B cell (primary cell): ENCODE data around the gene EPB41L4A. TPM values are rescaled to one million over a fixed set of nuclear protein-coding genes. Genes with fewer than 3 reads are reported as not detected.

Experiments used
- ATAC-seq: fragments of 200-7000 bp; cut with Tn5 transposase; one replicate; pipeline ENCODE4 v1.10.0; 2021; ENCODE audit warnings: low read depth, mild to moderate bottlenecking, moderate number of reproducible peaks, moderate library complexity
- CTCF ChIA-PET: fragments of 350-600 bp; sonication (Branson Sonifier 250); formaldehyde crosslinking; loops from one replicate; lab custom pipeline; 2021; ENCODE audit warnings: antibody characterized with exemption, inconsistent platforms; lab: Charles Lee
- POLR2A ChIA-PET: fragments of 350-600 bp; sonication (Branson Sonifier 250); formaldehyde crosslinking; loops from one replicate; lab custom pipeline; 2021; ENCODE audit warnings: antibody characterized with exemption; lab: Charles Lee
- DNase-seq: peaks from one replicate; pipeline ENCODE4 v3.0.0; 2013
- H2AFZ ChIP-seq: 2 replicates; pipeline ENCODE4 v1.6.1; 2012; ENCODE audit warnings: mild to moderate bottlenecking, low read depth, low read length; ENCODE audit not compliant: insufficient read depth, poor library complexity, severe bottlenecking
- H3K27ac ChIP-seq, 2 donors: 1 replicate in 1 of 2; 2 replicates in 1 of 2; pipeline ENCODE4 v1.5.1; 2012 to 2013; ENCODE audit warnings: low read length in 2 of 2, mild to moderate bottlenecking in 2 of 2, moderate library complexity in 1 of 2
- H3K27me3 ChIP-seq, 4 experiments: fragments of 200-600 bp in 1 of 4; sonication (generic) in 1 of 4; replicated peaks in 1 of 4; 1 replicate in 2 of 4; 2 replicates in 2 of 4; pipeline versions ENCODE4 v1.6.1 to v1.7.0; 2013 to 2016; ENCODE audit warnings: low read length in 3 of 4, mild to moderate bottlenecking in 2 of 4, mixed read lengths in 1 of 4, moderate library complexity in 1 of 4; ENCODE audit not compliant: insufficient read depth in 4 of 4, control insufficient read depth in 3 of 4; ENCODE audit errors: control extremely low read depth in 1 of 4
- H3K36me3 ChIP-seq, 2 experiments: replicated peaks in 1 of 2; 1 replicate in 1 of 2; 2 replicates in 1 of 2; pipeline versions ENCODE4 v1.6.1 to v1.7.1; 2013; ENCODE audit warnings: low read length in 1 of 2; ENCODE audit not compliant: insufficient read depth in 2 of 2, control insufficient read depth in 1 of 2; ENCODE audit errors: control extremely low read depth in 1 of 2, extremely low read depth in 1 of 2
- H3K4me1 ChIP-seq, 2 donors: fragments of 200-600 bp in 1 of 2; sonication (generic) in 1 of 2; 1 replicate in 1 of 2; 2 replicates in 1 of 2; pipeline versions ENCODE4 v1.5.1 to v1.6.1; 2013 to 2017; ENCODE audit warnings: low read length in 2 of 2; ENCODE audit not compliant: control insufficient read depth in 2 of 2, insufficient read depth in 2 of 2
- H3K4me2 ChIP-seq: replicated peaks from 2 replicates; pipeline ENCODE3; 2012; ENCODE audit warnings: mild to moderate bottlenecking, low read depth, low read length; ENCODE audit not compliant: poor library complexity, severe bottlenecking
- H3K4me3 ChIP-seq, 5 experiments: fragments of 200-600 bp in 1 of 5; sonication (generic) in 1 of 5; 1 replicate in 3 of 5; 2 replicates in 2 of 5; pipeline versions ENCODE4 v1.5.1 to v1.7.0; 2011 to 2016; ENCODE audit warnings: low read length in 4 of 5, mild to moderate bottlenecking in 4 of 5, low read depth in 2 of 5, control low read depth in 1 of 5, moderate library complexity in 1 of 5; ENCODE audit not compliant: insufficient read depth in 1 of 5; ENCODE audit errors: control extremely low read depth in 1 of 5, extremely low read depth in 1 of 5
- H3K79me2 ChIP-seq: fragments of 200-600 bp; sonication (generic); one replicate; pipeline ENCODE4 v1.6.0; 2016; ENCODE audit warnings: low read length; ENCODE audit not compliant: control insufficient read depth, insufficient read depth
- H3K9ac ChIP-seq: fragments of 200-600 bp; sonication (generic); 2 replicates; pipeline ENCODE4 v1.6.1; 2017; ENCODE audit warnings: mild to moderate bottlenecking, low read length, moderate library complexity
- H3K9me3 ChIP-seq, 3 donors: one replicate each; pipeline versions ENCODE4 v1.6.1 to v1.7.1; 2013; ENCODE audit warnings: low read length in 2 of 3; ENCODE audit not compliant: control insufficient read depth in 2 of 3, insufficient read depth in 1 of 3; ENCODE audit errors: control extremely low read depth in 1 of 3
- H4K20me1 ChIP-seq: 2 replicates; pipeline ENCODE4 v1.6.0; 2012; ENCODE audit warnings: mild to moderate bottlenecking, low read length; ENCODE audit not compliant: insufficient read depth, control insufficient read depth, poor library complexity, severe bottlenecking
- H3K27ac Mint-ChIP-seq: one replicate; pipeline ENCODE4 v1.8.0; 2021; ENCODE audit warnings: mixed read lengths
- H3K27me3 Mint-ChIP-seq: one replicate; pipeline ENCODE4 v1.8.0; 2021; ENCODE audit warnings: mixed read lengths
- H3K4me1 Mint-ChIP-seq: one replicate; pipeline ENCODE4 v1.8.0; 2021; ENCODE audit warnings: mixed read lengths
- H3K4me3 Mint-ChIP-seq: one replicate; pipeline ENCODE4 v1.8.0; 2021; ENCODE audit warnings: mixed read lengths
- H3K9me3 Mint-ChIP-seq: one replicate; pipeline ENCODE4 v1.8.0; 2022; ENCODE audit warnings: mixed read lengths; ENCODE audit not compliant: insufficient read depth
- EZH2 ChIP-seq: IDR thresholded peaks from 2 replicates; pipeline ENCODE4 v1.6.1; 2012; ENCODE audit warnings: borderline replicate concordance, low read depth, mild to moderate bottlenecking, moderate library complexity, low read length; ENCODE audit not compliant: insufficient read depth, poor library complexity, severe bottlenecking
- WGBS: methylation state at CpG from one replicate; pipeline ENCODE4 v1.1.5; 2013; ENCODE audit warnings: missing lambda C conversion rate; ENCODE audit not compliant: insufficient coverage; 5-methylcytosine and 5-hydroxymethylcytosine counted together
- intact Hi-C: fragments of 100-400 bp; cut with micrococcal nuclease; formaldehyde crosslinking; loops from one replicate; pipeline ENCODE4 v1.10.0; 2022
- polyA plus RNA-seq: library from polyadenylated mRNA; depleted of rRNA; stranded (reverse); fragments of >200 nt; gene quantifications from 2 replicates; pipeline ENCODE4 v1.2.3, GENCODE V29; 2012
- total RNA-seq, 2 donors: library from RNA; stranded (reverse); fragments of 120-200 nt in 1 of 2; gene quantifications; 1 replicate in 1 of 2; 2 replicates in 1 of 2; pipeline versions ENCODE4 v1.2.3 to v1.2.4, GENCODE V29; 2013 to 2022
- TF ChIP-seq, protein P1 (sequence below): fragments of 200-600 bp; IDR thresholded peaks from one replicate; pipeline ENCODE4 v1.8.0; 2022; ENCODE audit warnings: antibody characterized with exemption, mild to moderate bottlenecking

The EPB41L4A gene
- total and polyA plus RNA-seq, 2 donors (not counting 1 experiment from before 2014, with no cell fraction given): 1.8 to 12.9 TPM

DNA sequence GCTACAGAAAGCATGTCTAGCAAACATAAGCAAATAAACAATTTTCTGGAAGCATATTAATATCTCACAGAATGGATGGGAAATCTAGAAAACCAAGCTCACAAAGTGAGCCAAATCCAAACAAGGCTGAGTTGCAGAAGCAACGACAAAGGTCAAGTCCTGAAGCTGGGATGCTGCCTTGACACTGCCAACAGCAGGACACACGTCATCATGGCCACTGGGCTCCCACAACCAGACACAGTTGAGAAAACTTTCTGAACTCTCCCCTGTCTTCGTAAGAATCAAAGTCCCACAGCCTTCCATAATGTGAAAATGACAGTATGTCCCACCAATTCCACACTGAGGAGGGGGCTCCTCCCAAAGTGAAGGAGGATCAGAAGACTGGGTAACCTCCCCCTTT, 37.6 kb downstream of the EPB41L4A start:
- intact Hi-C loops: no loop called here
- Mint-ChIP-seq H3K4me1 (peaks cover 2% of the 10 kb centered on the region), H3K27ac (no peak overlapping the region), H3K4me3 (no peak overlapping the region), H3K27me3 (peaks cover 12% of the 10 kb centered on the region), H3K9me3 (no peaks in the 10 kb centered on the region)
- 100% methylated on average over 2 of the region's 3 CpGs for WGBS
- ATAC-seq: no peak
- Histone ChIP-seq H2AFZ (no peak overlapping the region), H3K9me3 (no peaks in the 10 kb centered on the region), H3K27ac (no peak overlapping the region), H4K20me1 (no peaks in the 10 kb centered on the region), H3K79me2 (no peaks in the 10 kb centered on the region), H3K4me2 (no peak overlapping the region), H3K36me3 (no peaks in the 10 kb centered on the region), H3K27me3 (no peaks in the 10 kb centered on the region), H3K9ac (no peak overlapping the region), H3K4me3 (no peak overlapping the region), H3K4me1 (no peaks in the 10 kb centered on the region)
- ChIA-PET CTCF (no interaction called here), POLR2A (no interaction called here)
- no peak for DNase-seq
- no peak for TF ChIP-seq EZH2
- TF ChIP-seq, protein P1, sequence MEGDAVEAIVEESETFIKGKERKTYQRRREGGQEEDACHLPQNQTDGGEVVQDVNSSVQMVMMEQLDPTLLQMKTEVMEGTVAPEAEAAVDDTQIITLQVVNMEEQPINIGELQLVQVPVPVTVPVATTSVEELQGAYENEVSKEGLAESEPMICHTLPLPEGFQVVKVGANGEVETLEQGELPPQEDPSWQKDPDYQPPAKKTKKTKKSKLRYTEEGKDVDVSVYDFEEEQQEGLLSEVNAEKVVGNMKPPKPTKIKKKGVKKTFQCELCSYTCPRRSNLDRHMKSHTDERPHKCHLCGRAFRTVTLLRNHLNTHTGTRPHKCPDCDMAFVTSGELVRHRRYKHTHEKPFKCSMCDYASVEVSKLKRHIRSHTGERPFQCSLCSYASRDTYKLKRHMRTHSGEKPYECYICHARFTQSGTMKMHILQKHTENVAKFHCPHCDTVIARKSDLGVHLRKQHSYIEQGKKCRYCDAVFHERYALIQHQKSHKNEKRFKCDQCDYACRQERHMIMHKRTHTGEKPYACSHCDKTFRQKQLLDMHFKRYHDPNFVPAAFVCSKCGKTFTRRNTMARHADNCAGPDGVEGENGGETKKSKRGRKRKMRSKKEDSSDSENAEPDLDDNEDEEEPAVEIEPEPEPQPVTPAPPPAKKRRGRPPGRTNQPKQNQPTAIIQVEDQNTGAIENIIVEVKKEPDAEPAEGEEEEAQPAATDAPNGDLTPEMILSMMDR: no peak

DNA sequence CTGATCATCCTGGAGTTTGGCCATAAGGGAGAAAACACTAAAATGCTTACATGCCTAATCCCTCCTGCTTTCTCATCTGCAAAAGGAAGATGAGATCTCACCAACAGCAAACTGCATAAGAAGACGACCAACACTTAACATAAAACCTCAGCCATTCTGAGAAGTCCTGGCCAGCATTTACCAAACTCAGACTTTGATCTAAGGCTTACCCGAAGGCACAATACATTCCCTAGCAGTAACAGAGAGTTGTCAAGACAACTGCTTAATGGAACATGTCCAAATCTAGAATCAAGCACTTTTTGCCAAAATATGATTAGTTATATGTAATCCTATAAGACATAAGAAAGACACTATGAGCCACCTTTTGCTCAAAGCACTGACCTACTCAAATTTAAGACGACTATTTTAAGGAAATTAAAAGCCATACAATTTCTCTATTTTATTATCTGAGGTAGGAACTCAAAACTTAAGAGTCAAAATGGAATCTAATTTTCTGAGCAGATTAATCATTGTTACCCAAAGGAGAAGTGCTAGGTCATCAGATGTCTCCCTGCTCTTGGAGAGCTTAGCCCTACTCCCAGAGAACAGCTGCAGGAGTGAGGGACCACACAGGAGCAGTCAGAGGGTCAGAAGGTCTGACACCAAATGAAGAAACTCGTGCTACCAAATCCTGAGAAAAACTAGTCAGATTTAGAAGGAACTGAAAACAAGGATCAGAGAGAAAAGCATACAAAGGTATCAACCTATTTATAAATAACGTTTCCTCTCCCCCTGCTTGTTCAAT, 39.3 kb downstream of the EPB41L4A start:
- Histone ChIP-seq H3K4me3 (no peak overlapping the region), H4K20me1 (no peaks in the 10 kb centered on the region), H3K79me2 (no peaks in the 10 kb centered on the region), H3K4me2 (no peak overlapping the region), H3K27me3 (no peaks in the 10 kb centered on the region), H3K4me1 (no peaks in the 10 kb centered on the region), H2AFZ (no peak overlapping the region), H3K36me3 (no peaks in the 10 kb centered on the region), H3K9ac (no peak overlapping the region), H3K27ac (no peak overlapping the region), H3K9me3 (no peaks in the 10 kb centered on the region)
- no peak overlapping the region for H3K27ac Mint-ChIP-seq
- DNase-seq (no peak), ATAC-seq (no peak)
- CTCF ChIA-PET: no interaction called here
- WGBS: 67% methylated on average over 1 of the region's 5 CpGs
- H3K27me3 Mint-ChIP-seq: peaks cover 19% of the 10 kb centered on the region
- no peak for TF ChIP-seq EZH2
- TF ChIP-seq, protein P1: no peak
- peaks cover 2% of the 10 kb centered on the region for H3K4me1 Mint-ChIP-seq
- POLR2A ChIA-PET: no interaction called here
- H3K4me3 Mint-ChIP-seq: no peak overlapping the region
- H3K9me3 Mint-ChIP-seq: no peaks in the 10 kb centered on the region
- intact Hi-C loops: no loop called here
